Brain pericyte (primary cell): ENCODE measurements around the gene LUZP1.

Source experiments
- DNase-seq: peaks from one replicate; pipeline ENCODE4 v3.0.0-alpha.2; 2012; ENCODE audit warnings: low read depth, low spot score

The LUZP1 gene

GRCh38 chr1:23084880-23085279, 83.8 kb downstream of the LUZP1 start:
- no peak for DNase-seq

- DNase-seq, result no peak
Observed at GRCh38 chr1:23083714-23084480, 84.8 kb downstream of the LUZP1 start.

- no peak for DNase-seq
Observed at GRCh38 chr1:23081376-23081775, 87.3 kb downstream of the LUZP1 start.

GRCh38 chr1:23080885-23081284, 87.8 kb downstream of the LUZP1 start:
- DNase-seq, result no peak

DNA sequence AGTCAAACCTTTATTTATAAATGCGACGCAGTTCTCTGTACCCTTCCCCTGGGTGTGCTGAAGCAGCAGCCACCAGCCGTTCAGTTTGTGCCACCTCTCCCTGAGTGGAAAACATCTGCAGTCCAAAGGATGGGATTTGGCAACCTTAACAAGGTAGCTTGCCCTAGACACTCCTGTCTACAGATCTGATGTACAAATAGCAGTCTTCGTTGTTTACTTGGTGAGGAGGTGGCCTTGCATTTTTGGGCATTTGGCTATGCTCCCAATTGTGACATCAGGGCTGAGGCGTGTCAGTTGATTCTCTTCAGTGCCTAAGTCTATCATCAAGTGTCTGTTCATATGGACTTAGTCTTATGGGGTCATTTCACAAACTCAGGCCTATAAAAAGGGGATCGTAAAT, 89.6 kb downstream of the LUZP1 start:
- no peak for DNase-seq

GRCh38 chr1:23074012-23074411, 94.6 kb downstream of the LUZP1 start:
- DNase-seq, result no peak

GRCh38 chr1:23069675-23070074, 99.0 kb downstream of the LUZP1 start:
- DNase-seq, result no peak

- DNase-seq, result no peak
Observed at GRCh38 chr1:23069149-23069548, 99.5 kb downstream of the LUZP1 start.

GRCh38 chr1:23066075-23066474, 102.6 kb downstream of the LUZP1 start:
- no peak for DNase-seq

GRCh38 chr1:23065385-23065784, 103.3 kb downstream of the LUZP1 start:
- no peak for DNase-seq

DNA sequence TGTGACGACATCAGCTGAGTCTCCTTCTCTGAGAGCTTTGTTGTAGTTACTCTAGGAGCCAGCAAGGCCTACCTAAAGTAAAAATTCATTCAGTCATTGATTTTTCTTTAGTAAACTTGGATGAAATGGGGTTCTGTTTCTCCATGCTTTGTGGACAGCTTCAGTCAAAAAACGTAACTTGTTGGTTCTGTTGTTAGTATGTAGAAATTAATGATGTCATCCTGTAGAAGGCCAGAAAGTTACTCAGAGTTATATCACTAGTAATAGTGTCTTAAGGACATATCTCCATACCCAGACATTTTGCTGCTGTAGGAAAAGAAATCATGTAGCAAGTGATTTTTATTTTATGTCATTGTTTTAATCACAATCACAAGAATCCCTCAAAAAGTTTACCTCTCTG, 106.4 kb downstream of the LUZP1 start:
- no peak for DNase-seq

DNA sequence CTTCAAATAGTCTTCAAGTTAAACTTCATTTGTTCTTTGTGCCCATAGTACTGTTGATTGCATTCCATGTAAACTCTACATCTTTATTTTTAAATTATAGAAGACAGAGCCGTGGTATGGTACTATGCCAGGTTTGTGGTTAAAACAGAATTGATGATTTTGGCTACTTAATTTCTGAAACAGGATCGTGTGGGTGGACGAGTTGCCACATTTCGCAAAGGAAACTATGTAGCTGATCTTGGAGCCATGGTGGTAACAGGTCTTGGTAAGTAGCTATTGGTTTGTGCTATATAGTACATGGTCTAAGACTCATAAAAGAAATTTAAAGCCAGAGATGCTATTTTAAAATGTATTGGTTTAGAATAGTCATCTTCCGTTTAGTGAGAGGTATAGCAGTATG, 111.4 kb downstream of the LUZP1 start:
- DNase-seq, result no peak

GRCh38 chr1:23051290-23051909, 117.3 kb downstream of the LUZP1 start:
- DNase-seq, result no peak

DNA sequence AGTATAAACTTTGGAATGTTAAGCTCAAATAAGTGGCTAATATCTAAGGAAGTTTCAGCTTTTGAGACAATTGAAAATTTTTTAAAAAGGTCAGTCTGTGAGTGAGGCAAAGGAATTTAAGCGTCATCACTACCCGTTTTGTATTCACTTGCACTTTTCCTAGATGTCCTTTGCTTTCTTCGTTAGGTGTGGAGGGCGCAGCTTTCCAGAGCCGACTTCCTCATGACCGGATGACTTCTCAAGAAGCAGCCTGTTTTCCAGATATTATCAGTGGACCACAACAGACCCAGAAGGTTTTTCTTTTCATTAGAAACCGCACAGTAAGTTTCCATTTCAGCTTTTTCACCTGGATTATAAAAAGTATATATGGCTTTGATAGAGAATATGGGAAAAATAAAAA, 118.5 kb downstream of the LUZP1 start:
- DNase-seq, result no peak

DNA sequence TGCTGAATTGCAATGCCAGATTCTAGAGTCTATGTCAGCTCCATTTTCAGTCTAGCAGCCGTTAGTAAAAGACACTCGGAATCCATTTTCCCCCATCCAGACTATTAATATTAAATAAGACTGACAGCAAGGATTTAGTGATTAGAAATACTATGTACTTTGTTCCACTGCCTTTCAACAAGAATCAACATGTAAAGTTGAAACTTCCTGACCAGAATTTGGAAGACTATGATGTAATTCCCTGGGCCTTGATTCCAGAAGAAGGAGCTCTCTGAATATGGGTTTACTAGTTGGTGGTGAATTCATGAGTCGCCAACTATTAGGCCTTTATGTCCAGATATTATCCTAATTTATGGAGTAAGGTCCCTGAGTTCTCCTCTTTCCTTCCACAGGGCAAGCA, 124.6 kb downstream of the LUZP1 start:
- DNase-seq, result no peak

- DNase-seq, result no peak
Observed at GRCh38 chr1:23040509-23040908, 128.1 kb downstream of the LUZP1 start.

DNA sequence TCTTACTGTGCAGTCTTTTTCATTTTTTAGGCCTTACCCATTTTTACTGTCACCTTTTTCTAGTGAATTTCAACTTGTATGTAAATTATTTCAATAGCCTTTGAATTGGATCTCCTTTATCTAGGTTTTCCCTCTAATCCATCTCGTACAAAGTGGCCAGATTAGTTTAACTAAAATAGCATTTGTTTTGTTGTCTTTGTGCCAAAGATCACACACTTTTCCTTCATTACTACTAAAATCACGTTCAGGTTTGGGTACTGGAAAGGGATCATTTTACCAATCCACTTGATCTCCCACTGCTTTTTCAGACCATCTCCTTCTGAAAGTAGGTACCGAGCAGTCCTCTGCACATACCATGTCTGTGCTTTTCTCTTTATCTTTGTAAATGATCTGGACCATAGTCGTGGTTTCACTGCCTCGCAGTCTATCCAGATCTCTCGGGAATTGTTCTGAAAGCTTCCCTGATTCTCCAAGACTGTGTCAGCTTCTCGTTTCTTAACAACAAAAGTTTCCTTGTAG, 129.3 kb downstream of the LUZP1 start:
- no peak for DNase-seq

GRCh38 chr1:23037081-23037740, 131.4 kb downstream of the LUZP1 start:
- no peak for DNase-seq

DNA sequence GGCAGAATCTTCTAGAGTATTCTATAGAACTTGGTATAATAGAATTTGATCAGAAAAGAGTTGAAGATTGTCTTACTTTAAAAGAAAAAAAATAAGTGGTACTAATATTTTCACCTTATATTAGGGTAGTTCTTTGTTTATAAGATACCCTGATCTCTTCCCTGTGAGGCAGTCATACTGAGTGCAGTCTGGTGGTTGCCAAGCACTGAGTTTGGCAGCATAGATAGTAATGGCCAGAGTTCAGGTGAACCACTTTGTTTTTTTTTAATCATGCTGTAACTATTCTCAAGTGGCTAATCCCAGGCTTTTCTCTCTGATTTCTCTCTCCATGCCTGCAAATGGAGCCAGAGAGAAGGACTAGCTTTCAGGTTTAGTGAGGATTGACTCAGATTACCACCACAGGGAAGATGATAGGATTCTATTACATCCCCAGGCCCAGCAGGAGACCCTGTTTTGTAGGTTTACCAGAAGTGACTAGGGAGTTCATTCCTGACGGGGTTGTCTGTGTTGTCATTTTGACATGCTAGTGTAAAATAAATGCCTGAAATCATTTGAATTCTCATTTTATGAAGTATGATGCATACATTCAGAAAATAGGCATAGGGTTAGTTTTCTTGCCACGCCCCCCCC, 132.7 kb downstream of the LUZP1 start:
- peak; percentile 22 for DNase-seq
